Measurements from ENCODE around the gene PALB2.
"Not testable (repeated sequence)": the region's sequence is repeated elsewhere in the genome, so short reads cannot be mapped to it uniquely, and the experiment has no call there.

PALB2 gene

DNA sequence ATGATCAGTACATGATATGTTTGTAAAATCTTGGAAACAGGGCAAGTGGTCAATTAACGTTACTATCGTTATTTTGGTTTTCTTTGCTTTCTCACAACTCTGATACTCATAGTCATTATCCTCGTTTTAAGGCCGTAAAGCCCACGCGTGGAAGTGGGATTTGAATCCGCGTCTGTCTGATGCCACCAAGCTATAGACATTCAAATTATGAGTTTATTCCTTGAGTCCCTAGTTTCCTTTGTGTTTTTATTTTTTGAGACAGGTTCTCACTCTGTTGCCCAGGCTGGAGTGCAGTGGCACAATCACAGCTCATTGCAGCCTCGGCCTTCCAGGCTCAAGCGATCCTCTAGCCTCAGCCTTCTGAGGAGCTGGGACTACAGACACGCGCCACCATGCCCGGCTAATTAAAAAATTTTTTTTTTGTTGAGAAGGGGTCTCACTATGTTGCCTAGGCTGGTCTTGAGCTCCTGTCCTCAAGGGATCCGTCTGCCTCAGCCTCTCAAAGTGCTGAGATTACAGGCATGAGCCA lies 1.2 kb upstream of the PALB2 start:
- FAIRE-seq, result no peak

DNA sequence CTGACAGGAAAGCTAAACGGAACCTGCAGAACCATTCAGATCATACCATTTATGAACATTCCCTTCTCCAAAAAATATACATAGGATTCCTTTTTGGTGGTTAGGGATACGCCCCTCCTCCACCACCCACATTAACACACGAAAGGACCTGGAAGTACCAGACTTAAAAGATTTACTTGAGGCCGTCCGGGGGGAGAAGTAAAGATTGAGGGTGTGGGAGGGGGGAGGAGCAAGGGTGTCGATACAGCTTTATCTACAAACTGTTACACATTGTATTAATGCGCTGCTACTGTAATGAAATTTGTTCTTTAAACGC lies 537 bp downstream of the PALB2 start:
- FAIRE-seq, result no peak

DNA sequence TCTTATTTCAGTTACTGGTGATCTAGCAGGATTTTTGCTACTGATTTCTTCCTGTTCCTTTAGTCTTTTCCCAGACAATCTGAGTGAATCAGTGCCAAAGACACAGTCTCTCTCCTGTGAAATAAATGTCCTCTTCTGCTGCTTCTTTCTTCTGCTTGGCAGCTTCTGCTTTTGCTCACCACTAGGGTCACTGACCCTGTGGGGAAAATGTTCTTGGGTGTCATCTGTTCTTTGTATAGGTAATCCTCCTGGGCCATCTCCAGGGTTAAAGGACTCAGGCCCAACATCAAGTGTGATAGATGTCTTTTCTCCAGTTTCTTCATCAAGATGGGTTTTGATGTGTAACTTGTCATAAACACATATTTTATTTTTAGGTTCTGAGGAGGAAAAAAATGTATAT lies 5.2 kb downstream of the PALB2 start:
- FAIRE-seq, result no peak

DNA sequence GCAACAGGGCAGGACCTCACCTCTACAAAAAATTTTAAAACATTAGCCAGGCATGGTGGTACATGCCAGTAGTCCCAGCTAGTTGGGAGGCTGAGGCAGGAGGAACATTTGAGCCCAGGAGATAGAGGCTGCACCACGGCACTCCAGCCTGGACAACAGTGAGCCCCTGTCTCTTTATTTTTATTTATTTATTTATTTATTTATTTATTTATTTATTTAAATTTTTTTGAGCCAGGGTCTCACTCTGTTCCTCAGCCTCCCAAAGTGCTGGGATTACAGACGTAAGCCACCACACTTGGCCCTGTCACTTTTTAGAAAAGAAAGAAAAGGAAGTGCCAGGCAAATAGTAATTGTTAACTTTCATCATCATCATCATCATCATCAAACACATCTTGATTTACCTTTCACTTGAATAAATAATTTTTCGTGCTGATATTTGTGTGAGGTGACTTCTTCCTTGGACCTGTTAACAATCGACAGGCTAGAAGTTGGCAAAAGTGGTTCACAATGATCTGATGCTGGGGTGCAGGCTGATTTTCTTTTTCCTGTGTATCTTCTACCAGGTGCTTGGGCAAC lies 6.6 kb downstream of the PALB2 start:
- no peak for FAIRE-seq

DNA sequence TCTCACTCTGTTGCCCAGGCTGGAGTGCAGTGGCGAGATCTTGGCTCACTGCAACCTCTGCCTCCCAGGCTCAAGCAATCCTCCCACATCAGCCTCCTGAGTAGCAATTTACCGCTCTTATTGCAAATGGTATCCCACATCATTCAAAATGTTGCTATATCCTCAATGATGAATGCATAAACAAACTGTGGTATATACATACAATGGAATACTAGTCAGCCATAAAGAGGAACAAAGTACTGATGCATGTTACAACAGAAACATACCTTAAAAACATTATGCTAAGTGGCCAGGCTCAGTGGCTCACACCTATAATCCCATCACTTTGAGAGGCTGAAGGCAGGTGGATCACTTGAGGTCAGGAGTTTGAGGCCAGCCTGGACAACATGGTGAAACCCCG lies 9.2 kb downstream of the PALB2 start:
- FAIRE-seq, result not testable (repeated sequence)

DNA sequence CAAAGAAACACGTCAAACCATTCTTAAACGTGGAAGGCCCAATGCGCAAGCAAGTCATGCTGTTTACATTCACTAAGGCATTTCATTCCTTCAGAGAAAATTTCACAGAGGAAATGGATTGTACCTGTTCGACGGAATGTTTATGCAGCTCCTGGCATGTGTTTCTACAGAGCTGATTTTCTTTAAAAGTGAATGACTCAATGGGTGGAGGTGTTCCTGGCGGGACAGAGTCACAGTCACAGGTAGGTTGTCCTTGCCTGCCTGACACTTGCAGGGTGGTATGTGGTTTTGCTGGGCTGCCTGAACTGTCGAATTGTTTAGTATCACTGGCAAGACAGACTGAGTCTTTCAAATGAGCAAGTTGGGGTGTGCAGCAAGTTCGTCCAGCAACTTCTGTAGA lies 11.6 kb downstream of the PALB2 start:
- no peak for FAIRE-seq

DNA sequence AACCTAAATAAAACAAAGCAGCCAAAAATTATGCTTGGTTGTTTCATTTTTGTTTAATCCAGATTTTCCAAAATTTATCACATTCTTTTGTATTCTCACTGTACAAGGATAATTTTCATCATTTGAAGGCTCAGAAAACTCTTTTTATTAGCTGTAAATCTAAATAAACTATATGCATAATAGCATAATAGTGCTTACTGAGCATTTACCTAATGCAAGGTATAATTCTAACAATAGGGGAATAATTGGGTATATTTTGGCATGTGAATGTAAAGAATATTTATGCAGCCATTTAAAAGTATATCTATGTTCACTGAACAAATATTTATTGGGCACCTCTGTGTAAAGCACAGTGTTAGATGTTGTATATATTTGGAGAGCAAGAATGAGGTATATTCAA lies 17.0 kb downstream of the PALB2 start:
- no peak for FAIRE-seq

DNA sequence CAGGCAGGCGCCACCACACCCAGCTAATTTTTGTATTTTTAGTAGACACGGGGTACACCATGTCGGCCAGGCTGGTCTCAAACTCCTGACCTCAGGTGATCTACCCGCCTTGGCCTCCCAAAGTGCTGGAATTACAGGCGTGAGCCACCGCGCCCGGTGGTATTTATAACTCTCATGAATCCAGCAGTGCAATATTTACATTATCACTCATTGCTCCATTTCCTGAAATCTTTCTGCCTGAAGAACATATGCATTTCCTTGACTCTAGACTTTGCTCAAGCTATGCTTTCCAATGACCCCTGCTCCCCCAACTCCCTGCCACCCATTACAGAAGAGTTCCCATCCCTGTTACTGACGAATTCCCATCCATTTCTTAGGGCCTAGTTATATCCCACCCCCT lies 25.3 kb downstream of the PALB2 start:
- FAIRE-seq, result no peak

DNA sequence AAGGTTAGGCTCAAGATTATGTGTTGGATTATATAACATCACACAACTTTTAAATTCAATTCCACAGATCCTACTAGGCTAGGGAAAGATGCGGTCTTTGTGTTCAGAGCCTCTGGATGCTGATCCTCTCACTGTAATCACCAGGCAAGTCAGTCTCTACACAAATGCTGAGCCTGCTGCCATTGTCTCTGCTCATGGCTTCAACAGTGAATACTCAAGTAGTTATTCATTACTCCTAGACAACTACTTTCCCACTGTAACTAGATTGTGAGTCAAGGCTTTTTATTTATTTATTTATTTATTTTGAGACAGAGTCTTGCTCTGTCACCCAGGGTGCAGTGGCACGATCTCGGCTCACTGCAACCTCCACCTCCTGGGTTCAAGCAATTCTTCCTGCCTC lies 29.2 kb downstream of the PALB2 start:
- FAIRE-seq, result no peak

DNA sequence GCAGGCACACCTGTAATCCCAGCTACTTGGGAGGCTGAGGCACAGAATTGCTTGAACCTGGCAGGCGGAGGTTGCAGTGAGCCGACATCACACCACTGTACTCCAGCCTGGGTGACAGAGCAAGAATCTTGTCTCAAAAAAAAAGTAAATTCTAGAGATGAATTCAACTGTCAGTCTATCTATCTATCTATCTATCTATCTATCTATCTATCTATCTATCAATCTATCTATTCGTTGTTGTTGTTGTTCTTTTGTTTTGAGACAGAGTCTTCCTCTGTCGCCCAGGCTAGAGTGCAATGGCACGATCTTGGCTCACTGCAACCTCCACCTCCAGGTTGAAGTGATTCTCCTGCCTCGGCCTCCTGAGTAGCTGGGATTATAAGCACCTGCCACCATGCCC lies 30.2 kb downstream of the PALB2 start:
- not testable (repeated sequence) for FAIRE-seq

DNA sequence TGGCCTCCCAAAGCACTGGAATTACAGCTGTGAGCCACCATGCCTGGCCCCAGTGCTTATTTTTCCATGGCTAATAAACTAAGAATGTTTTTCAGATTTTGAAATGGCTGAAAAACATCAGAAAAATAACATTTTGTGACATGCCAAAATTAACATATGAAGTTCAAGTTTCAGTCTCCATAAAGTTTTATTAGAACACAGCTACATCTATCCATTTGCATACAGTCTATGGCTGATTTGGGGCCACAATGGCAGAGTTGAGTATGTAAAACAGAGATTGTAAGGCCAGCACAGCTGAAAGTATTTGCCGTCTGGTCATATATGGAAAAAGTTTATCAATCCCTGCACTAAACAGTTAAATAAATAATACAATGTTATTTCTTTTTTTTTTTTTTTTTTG lies 31.2 kb downstream of the PALB2 start:
- FAIRE-seq, result no peak

DNA sequence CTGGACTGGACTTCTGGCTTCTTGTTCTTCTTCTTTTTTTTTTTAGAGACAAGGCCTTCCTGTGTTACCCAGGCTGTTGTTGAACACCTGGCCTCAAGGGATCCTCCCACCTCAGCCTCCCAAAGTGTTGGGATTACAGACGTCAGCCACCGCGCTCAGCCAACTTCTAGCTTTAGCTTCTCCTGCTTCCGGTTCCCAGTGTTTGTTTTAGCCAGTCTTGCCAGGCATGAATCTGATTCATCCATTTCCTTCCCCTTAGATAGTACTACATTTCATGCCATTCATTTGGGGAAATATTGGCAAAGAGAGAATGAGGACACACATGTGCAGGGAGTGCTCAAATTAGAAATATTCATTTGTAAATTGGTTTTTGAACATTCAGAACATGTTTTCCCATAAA lies 32.9 kb downstream of the PALB2 start:
- no peak for FAIRE-seq

DNA sequence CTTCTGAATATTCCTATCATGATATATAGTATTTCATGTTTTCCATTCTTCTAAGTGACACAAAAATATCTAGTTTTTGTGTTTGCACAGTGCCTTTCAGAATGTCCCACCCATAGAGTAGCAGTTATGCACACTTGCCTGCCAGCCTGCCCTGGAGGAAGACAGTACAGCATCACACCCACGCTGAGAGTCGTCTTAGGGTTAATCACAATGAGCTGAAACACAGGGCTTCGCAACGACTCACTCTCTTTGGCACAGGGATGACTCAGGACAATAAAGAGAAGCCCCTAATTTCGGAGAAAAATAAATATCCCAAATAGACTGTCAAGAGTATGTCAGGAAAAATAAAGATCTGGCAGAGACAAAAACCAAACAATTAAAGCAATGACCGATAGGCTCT lies 33.4 kb downstream of the PALB2 start:
- FAIRE-seq, result no peak

DNA sequence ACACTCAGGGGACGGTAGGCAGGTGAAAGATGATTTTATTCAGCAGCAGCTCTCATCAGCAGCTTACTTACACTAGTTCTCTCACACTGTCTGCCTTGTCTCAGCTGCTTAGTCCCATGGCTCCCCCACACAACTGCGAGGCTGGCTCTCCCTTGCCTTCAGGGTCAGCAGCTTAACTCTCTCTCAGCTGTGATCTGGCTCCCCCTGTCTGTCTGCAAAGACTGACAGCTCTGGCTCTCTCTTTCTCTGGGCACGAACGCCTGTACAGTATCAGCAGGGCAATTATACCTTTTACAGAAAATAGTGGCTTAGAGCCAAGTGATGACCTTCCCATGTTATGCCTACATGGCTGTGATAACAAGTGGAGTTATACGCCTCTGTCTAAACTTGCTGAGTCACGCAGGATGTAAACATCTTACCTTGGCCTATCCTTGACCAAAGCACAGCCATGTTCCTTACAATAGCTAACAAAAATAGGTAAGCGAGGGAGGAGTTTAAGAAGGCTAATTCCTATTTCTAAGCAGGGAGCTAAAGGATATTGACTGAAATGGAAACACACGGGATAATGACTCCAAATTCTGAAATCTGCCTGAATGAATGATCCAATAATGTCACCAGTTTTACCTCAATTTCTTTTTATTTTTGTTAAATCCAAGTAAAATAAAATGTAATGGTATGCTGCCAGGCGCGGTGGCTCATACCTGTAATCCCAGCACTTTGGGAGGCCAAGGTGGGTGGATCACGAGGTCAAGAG lies 43.9 kb downstream of the PALB2 start:
- no peak for FAIRE-seq

DNA sequence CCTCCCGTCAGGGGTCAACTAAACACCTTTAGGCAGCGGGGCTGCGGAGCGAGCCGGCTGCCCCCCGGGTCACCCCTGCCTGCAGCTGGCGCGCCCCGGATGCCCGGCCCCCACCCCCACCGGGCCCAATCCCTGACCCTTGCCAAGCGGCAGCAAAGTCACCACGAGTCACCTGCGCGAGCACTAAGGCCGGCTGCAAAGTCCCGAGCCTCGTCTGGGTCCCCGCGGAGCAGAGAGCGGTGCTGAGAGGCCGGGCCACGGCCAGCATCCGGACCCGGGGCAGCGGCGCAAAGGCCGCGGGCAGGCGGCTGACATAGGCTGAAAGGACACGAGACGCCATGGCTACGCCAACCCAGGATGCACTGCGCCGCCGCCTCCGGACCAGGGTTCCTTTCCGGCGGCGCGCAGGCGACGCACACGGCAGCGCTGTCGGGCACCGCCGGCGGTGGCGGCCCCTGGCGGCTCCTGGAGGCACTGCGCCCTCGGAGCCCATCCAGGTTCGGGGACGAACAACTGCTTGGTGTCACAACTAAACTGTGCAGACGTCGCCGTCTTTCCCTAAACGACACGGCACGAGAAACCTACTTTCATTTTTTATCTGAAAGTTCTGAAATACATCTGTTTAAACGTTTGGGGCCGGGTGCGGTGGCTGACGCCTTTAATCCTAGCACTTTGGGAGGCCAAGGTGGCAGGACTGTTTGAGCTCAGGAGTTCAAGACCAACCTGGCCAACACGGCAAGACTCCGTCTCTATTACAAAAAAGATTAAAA lies 45.0 kb downstream of the PALB2 start, which contains the start of gene NDUFAB1:
Gene NDUFAB1, minus strand, starts transcription at position 366 of the 770 bp plus-strand sequence. Its CDS starts 26 bp downstream, at position 340.
- FAIRE-seq, result no peak

DNA sequence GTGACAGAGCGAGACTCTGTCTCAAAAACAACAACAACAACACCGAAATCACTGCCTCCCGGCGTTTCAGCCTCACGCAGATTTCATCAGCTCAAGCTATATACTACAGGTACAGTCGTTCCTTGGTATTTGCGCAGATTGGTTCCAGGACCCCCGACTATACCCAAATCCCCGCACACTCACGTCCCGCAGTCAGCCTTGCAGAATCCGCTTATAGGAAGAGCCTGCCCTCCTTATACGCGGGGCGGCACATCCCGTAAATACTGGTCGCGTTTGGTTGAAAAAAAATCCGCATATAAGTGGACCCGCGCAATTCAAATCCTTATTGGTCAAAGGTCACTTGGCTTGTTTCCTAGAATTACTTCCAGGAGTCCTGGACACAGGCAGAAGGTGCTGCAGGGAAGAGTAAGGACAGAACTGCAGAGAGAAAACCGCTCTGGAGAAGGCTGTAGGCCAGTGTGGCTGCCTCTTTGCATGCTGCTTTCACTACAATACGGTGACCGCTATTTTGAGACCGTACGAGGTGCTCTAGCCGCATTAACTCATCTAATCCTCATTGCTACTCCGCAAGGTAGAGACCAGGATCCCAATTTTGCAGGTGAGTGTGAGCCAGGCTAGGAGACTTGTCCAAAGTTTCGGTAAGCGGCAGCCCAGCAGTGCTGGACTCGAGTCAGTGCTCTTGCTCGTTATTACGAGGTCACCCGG lies 45.7 kb downstream of the PALB2 start:
- no peak for FAIRE-seq

DNA sequence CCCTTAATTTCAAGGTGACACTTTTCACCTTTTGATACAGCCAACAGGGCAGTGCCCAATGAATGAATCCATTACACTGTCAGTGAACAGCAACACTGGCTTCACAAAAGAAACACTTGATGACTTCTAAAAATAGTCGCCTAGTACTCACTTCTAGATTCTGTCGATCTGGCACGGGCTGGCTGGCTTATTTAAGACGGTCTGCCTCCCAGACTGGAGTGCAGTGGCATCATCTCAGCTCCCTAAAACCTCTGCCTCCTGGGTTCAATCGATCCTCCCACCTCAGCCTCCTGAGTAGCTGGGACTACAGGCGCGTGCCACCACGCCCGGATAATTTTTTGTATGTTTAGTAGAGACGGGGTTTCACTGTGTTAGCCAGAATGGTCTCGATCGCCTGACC lies 46.9 kb downstream of the PALB2 start:
- no peak for FAIRE-seq

DNA sequence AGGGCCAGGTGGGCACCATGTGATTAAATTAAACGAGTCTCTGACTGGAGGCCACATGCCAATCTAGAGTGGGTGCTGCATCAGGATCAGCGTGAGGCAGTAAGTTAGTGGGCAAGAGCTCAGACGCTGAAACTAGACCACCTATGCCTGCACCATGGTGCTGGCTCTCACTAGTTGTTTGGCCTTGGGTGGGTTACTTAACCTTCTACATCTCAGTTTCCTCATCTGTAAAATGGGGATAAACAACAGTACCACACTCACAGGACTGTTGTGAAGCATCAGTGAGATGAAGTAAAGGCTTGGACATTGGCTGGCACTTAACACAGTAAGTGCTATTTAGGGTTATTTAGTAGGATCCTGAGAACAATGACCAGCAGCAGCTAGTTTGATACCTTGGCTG lies 50.9 kb downstream of the PALB2 start:
- FAIRE-seq, result no peak

DNA sequence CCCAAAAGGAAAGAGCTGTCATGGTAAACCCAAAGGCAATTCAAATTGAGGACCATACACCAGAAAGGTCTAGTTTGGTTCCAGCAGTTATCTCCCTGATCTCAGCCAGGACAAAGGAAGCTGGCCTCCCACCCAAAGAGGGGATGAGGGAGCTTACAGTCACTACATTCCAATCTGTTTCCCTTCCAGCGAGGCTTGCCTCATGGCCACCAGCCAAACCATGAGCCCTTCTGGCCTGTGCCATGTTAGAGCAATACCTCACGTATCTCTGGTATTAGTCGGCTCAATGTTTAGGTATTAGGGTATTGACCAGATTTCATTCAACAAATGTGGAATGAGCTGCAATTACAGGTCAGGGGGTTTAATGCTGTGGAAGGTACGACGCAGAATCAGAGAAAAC lies 53.4 kb downstream of the PALB2 start:
- no peak for FAIRE-seq

DNA sequence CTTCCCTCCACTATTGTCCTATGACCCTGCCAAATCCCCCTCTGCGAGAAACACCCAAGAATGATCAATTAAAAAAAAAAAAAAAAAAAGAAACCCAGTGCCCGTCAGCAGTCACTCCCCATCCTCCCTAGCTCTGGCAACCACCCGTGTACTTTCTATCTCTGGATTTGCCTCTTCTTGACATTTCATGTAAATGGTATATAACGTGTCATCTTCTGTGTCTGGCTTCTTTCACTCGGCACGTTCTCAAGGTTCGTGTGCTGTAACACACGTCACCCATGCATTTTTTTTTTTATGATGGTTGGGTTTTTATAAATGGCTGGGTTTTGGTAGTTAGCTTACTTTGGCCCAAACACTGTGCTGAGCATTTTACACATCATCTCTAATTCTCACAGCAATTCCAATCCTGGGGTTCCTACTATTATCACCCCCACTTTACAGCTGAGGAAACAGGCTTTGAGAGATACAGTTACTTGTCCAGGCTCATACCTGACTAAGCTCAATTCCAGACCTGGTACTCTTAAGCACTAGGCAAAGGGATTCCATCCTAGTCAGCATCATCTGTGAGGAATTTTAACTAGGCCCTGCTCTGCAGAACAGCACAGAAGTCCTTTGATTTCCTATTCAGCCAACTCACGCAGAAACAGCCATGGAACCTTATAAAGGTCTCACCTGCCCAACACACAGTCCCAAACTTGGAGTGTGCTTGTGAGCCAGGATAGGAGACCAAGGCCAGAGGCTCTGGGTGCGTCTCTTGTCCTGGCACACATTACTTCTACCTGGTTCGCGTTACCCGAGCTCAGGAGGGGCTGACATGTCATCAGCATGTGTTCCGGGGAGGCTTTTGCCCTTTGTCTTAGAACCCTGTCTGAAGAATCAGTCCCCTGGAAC lies 56.7 kb downstream of the PALB2 start:
- FAIRE-seq, result no peak

DNA sequence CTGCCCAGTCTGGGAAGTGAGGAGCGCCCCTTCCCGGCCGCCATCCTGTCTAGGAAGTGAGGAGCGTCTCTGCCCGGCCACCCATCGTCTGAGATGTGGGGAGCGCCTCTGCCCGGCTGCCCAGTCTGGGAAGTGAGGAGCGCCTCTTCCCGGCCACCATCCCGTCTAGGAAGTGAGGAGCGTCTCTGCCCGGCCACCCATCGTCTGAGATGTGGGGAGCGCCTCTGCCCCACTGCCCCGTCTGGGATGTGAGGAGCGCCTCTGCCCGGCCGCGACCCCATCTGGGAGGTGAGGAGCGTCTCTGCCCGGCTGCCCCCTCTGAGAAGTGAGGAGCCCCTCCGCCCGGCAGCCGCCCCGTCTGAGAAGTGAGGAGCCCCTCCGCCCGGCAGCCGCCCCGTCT lies 57.8 kb downstream of the PALB2 start:
- not testable (repeated sequence) for FAIRE-seq

DNA sequence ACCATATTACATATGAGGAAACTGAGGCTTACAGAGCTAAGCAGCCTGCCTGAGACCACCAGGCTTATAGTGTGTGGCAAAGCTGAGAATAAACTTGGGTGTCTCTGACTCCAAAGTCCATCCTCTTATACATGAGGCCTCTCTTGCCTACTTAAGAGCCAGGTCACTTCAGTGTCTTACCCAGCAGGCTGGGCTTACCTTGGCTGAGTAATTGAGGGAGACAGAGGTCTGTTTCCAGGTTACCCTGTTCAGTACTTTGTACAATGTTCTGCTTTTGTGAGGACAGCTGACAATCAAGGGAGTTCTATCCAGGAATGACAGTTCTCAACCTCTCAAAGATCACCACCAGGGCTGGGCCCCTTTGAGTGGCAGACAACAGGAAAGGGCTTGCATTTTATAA lies 59.3 kb downstream of the PALB2 start:
- no peak for FAIRE-seq
